HG02678 (cell line): ENCODE measurements around the gene C2orf81.
A peak's percentile ranks its signal among the peaks of the same experiment; 100 is the strongest.

Experiments
- ATAC-seq: cut with Tn5 transposase; IDR thresholded peaks from one replicate; pipeline ENCODE4 v1.9.1; 2021; ENCODE audit warnings: mild to moderate bottlenecking, moderate library complexity; ENCODE audit not compliant: unreplicated experiment

The C2orf81 gene

GRCh38 chr2:74391580-74392448 lies 29.6 kb downstream of the C2orf81 start:
- peak; percentile 70 for ATAC-seq

- ATAC-seq, result no peak
Measured at GRCh38 chr2:74391209-74391579, 30.2 kb downstream of the C2orf81 start.

- no peak for ATAC-seq
Measured at GRCh38 chr2:74390606-74391005, 30.8 kb downstream of the C2orf81 start.

GRCh38 chr2:74387346-74387745 lies 34.1 kb downstream of the C2orf81 start:
- no peak for ATAC-seq

GRCh38 chr2:74385396-74385795 lies 36.0 kb downstream of the C2orf81 start:
- no peak for ATAC-seq

GRCh38 chr2:74384051-74384450 lies 37.4 kb downstream of the C2orf81 start:
- no peak for ATAC-seq

GRCh38 chr2:74383254-74383653 lies 38.2 kb downstream of the C2orf81 start:
- no peak for ATAC-seq

GRCh38 chr2:74381751-74382150 lies 39.7 kb downstream of the C2orf81 start:
- no peak for ATAC-seq

- ATAC-seq, result no peak
Measured at GRCh38 chr2:74379851-74380789, 41.3 kb downstream of the C2orf81 start, which contains the start of gene DCTN1. TSS of gene DCTN1 (minus strand) at chr2:74380311. CDS start at chr2:74380037, 274 bp downstream.

GRCh38 chr2:74378007-74378406 lies 43.4 kb downstream of the C2orf81 start:
- no peak for ATAC-seq

DNA sequence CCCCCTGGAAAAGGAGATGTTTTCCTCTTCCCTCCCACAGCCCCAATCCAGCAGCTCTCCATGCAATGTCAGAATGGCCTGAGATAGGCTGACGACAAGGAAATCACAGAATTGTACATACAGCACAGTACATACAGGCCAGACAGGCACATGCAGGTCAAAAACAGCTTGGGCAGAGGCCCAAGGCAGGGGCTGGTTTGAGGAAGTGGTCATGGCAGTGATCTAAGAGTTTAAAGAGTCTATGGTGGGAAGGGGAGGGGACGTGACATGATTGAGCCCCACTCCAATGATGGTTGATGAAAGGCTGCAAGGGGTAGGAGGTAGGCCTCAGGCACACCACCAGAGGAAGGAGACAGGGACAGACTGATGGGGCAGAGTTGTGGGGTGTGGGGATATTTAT lies 45.6 kb downstream of the C2orf81 start:
- ATAC-seq, result no peak

DNA sequence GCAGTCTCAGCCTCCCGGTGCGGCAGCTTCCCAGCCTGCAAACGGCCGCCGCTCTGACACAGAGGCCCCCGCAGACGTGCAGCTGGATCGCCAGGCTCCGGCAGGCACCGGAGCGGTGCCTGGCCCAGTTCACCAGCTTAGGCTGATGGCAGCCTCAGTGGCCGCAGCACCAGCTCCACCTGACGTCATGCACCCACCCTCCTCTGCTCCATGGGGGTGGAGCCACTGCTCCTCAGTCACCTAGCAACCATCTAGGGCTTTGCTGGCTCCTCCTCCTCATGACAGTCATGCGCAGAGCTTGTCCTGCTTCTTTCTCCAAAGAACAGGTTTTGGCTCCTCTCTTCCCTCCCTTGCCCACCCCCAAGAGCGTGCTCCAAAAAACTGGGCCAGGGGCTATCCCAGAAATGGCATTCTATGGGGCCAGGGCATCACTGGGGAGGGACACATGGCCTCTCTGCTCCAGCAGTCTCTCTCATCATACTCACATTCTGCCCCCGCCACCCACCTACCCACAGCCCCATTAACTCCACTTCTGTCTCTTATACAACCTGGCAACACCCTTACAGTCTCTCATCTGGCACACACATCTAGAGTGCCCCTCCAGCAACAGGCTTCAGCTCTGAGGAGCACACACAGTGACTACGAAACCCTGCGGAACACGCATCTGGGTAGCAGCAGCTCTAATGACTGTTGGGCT lies 46.8 kb downstream of the C2orf81 start:
- no peak for ATAC-seq

GRCh38 chr2:74373985-74374384 lies 47.4 kb downstream of the C2orf81 start:
- no peak for ATAC-seq

DNA sequence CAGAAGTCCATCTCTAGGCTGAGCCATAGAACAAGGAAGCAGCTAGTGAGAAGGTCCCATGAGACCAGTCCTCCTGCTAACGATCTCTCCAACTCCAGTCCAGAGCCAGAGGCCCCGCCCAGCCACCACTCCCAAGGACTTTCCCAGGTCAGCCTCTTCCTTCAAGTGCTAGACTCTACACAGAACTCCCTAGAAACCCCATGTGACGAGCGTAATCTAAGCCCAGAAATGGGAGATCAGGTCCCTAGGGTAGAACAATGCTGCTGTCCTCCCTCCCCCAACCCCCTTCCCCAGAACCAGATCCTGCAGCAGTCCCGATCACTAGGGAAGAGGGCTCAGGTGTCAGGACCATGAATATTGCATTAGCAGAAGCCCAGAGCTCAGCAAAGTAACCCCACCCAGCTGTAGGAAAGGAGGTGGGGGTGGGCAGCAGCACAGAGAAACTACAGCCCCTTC lies 48.2 kb downstream of the C2orf81 start:
- no peak for ATAC-seq

GRCh38 chr2:74372674-74373073 lies 48.7 kb downstream of the C2orf81 start:
- ATAC-seq, result no peak

GRCh38 chr2:74371421-74371820 lies 50.0 kb downstream of the C2orf81 start:
- no peak for ATAC-seq

GRCh38 chr2:74369976-74370375 lies 51.4 kb downstream of the C2orf81 start:
- ATAC-seq, result no peak

DNA sequence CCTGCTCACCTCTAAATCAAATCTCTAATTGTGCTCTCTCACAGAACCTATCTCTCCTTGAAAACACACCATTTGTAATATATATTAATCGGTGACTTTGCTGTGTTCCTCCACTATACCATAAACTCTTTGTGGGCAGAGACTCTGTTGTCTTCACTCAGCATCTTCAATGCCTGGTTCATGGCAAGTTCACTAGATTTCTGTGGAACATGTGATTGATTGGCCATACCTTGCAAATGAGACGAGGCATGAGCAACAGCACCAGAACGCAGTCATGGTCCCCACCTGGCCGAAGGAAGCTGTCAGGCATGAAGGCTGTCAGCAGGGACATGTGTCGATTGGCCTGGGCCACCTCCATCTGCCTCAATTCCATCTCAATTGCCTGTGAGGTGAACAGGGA lies 52.9 kb downstream of the C2orf81 start:
- ATAC-seq, result no peak

DNA sequence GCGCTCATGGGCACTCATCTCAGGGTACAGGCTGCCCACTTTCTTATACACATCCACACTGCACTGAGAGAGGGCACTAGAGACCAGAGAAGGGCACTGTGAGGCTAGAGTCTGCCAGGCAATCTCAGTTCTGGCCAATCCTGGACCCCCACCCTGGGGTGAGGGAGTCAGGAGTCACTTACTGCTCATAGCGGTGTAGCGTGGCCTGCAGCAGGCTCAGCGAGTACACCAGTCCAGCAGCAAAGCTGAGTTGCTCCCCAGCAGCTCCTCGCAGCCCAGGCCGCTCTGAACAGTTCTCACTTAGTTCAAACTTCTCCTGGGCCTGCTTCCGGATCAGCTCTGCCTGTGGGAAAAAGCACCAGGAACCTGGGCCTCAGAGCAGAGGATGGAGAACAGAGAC lies 53.6 kb downstream of the C2orf81 start:
- no peak for ATAC-seq

DNA sequence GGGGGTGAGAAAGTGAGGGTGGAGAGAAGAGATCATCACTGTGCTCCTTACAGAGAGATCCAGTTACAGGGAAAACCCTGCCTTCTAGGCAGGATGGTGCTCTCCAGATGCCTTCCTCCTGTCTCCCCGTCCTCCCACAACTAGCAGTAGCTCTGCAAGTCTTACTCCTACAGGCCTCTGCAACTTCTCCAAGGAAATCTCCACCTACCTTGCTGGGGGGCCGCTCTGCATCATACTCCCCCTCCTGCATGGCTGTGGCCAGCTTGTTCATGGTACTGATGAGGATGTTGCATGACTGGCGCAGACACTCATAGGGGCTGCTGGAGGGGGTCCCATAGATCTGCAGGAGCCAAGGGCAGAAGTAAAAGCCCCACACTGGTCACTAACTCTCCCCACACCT lies 55.4 kb downstream of the C2orf81 start:
- ATAC-seq, result no peak
